Limb (tissue), 2 donors: ENCODE data around the gene NENF.

Source experiments
- DNase-seq, 2 donors: peaks; one replicate each; pipeline ENCODE4 v3.0.0-alpha.2; 2016; ENCODE audit errors: extremely low spot score in 2 of 2

The NENF gene

GRCh38 chr1:212481438-212481767 is 48.7 kb downstream of the NENF start:
- DNase-seq: no peak

DNA sequence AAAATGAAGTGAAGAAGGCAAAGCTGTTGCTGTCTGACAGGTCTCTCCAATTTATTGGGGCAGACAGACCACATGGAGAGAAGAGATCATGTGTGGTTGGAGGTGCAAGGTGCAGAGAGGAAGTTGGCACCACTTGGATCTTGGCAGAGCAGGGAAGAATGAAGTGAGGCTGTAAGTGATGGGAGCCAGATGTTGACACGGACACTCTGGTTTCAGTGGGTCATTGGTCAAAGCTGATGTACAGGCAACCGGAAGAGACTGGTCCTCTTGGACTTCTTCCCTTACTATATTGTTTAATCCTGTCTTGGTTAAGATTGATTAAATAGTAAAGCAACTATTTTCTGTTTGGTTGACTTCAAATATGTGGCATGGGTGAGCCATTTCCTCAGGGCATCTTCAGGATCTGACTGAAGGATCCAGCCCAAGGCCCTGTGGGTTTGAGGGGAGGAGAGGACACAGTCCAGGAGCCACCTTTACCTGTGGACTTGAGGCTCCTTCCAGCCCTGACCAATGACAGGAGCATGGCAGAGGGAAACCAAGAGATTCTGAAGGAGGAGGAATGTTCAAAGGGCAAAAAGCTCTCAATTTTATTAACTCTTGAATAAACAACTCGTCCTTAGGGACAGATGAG is 49.4 kb downstream of the NENF start:
- no peak for DNase-seq

GRCh38 chr1:212482637-212483441 is 50.1 kb downstream of the NENF start:
- no peak for DNase-seq

- DNase-seq: no peak
These were observed 52.2 kb downstream of the NENF start for GRCh38 chr1:212484701-212485570.

- DNase-seq: no peak
These were observed 52.8 kb downstream of the NENF start for GRCh38 chr1:212485571-212485912.

DNA sequence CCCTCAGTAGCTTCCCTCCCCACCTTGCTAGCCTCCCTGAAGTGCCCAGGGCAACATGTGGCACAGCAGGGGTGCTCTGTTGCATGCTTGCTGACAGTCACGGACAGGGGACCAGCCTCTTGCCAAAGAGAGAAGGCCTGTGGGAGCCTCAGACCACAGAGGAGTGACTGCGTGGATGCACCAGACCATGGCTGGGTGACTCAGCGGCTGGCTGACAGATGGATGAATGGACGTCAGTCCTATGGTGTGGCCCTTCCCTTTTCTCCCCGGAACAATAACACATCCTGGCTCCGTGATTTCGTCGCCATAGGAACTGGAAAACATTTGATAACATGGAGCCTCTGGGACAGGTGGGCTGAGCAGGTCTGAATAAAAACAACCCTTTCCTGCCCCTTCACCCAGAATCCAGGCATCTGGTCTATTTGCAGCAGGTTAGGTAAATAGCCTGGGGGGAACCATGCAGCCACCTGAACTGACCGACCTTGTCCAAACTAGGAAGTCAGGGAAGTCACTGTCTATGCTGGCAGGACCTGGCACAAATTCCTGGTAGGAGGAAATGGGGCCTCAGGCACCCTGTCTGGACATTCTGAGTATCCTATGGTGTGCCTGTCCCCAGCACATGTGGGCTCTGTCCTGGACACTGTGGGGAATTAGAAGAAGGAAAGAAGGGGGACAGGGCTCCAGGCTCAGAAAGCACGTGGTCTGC is 53.3 kb downstream of the NENF start:
- DNase-seq: no peak

DNA sequence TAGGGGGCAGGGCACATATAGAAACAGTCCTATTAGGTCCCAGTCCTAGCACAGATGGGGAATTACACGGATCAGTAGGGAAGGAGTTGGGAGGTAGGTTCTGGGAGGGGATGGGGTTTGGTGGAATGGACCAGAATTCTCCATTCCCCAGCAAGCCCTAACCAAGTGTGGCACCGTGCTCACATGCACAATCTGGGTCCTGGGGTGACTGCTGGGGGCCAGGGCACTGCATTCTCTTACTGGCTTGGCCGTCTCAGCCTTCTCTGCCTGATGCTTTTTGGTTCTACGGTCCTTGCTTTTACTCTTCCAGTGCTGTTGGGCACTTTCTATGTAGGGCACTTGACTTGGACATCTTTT is 53.9 kb downstream of the NENF start:
- DNase-seq: no peak

DNA sequence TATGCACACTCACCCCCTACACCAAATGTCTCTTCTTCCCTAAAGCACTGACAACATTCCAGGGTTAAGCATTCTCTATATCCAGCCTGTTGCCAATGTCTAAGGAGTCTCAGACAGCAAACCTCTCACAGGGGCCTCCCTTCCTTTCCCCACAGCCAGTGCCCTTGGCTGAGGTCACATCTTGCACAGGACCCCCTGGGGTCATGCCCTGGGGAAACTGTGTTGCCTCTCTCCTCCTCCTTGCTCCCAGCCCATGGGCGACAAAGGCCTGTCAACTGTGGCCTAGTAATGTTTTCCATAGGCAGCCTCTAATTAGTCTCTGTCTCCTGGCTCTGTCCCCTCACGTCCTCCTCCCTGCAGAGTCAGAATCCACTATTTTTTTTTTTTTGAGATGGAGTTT is 54.6 kb downstream of the NENF start:
- DNase-seq: no peak

- no peak for DNase-seq
These were observed 55.2 kb downstream of the NENF start for GRCh38 chr1:212487774-212488435.

- DNase-seq: peak; percentile 26 to 46
These were observed 55.9 kb downstream of the NENF start for GRCh38 chr1:212488436-212489283.

DNA sequence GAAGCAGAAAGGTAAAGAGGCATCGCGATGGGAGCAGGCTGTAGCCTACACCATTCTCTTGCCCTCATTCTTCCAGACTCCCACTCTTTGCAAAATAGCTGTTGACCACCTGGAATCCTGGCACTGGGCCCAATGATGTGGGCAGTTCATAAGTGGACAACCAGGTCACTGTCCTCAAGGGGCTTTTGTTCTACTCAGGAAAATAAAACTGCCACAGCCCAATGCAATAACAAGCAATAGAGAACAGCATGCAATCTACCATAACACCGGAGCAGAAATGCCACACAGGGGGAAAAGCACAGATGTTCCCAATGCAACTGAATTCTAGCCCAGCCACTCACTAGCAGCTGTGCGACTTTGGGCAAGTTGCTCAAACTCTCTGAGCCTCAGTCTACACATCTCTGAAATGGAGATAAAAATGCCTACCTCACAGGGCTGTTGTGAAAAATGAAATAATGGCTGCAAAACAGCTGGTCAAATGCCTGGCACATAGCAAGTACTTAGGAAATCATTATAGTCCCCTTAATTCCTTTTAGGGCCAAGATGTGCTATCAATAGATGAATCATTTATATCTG is 56.7 kb downstream of the NENF start:
- DNase-seq: no peak

DNA sequence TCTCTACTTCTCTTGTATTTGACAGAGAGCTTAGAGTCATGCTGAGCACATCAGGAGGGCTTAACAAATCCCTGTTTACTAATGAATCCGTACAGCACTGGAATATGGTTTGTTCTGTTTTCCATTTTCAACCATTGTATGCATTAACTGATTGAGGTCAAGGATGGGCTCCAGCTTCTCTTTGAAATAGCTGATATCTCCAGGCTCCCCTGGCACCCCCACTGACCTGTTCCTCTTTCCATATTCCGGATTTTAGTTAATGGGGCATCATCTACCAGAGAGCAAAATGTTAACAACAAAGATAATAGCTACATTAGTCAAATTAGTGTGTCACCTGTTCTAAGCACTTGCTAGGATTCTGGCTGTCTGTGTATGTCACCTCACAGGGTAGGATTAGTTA is 57.6 kb downstream of the NENF start:
- no peak for DNase-seq

DNA sequence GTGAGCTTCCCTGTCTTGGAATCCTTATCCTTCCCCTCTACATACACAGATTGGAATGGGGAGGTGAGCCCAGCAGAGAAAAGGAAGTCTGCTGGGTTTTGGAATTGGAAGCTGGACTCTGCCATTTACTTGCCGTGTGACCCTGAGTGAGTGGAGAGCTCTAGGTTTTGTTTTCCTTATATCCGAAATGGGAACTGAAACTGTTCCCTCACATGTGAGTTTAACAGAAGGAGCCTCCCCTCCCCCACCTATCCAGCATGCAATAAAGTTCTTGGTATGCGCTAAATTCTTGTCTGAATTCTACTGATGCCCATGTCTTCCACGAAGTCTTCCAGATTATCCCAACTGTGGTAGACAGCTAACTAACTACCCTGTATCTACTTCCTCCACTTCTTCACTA is 58.7 kb downstream of the NENF start:
- no peak for DNase-seq
